Stimulated activated CD8-positive, alpha-beta memory T cell treated with anti-CD3 and anti-CD28 coated beads, Interleukin-15, amount 100 ng/mL, for 24 hours (primary cell): Measurements from ENCODE around the gene PPP4R3B.
"Not testable (repeated sequence)": the region's sequence is repeated elsewhere in the genome, so short reads cannot be mapped to it uniquely, and the experiment has no call there.

Experiments used
- DNase-seq: peaks from one replicate; pipeline ENCODE4 v3.0.0-alpha.2; 2020; ENCODE audit warnings: low read depth

The PPP4R3B gene

GRCh38 chr2:55595536-55595935 lies 21.9 kb downstream of the PPP4R3B start:
- DNase-seq, result no peak

- no peak for DNase-seq
Measured at GRCh38 chr2:55592130-55592529, 25.3 kb downstream of the PPP4R3B start.

GRCh38 chr2:55590810-55591440 lies 26.5 kb downstream of the PPP4R3B start:
- no peak for DNase-seq

GRCh38 chr2:55585451-55586080 lies 31.9 kb downstream of the PPP4R3B start:
- DNase-seq, result no peak

GRCh38 chr2:55581874-55582547 lies 35.4 kb downstream of the PPP4R3B start:
- no peak for DNase-seq

GRCh38 chr2:55581435-55581834 lies 36.0 kb downstream of the PPP4R3B start:
- no peak for DNase-seq

GRCh38 chr2:55569002-55569401 lies 48.4 kb downstream of the PPP4R3B start:
- not testable (repeated sequence) for DNase-seq

GRCh38 chr2:55567298-55567697 lies 50.1 kb downstream of the PPP4R3B start:
- DNase-seq, result no peak

GRCh38 chr2:55565613-55566012 lies 51.8 kb downstream of the PPP4R3B start:
- no peak for DNase-seq

- DNase-seq, result no peak
Measured at GRCh38 chr2:55560855-55561254, 56.6 kb downstream of the PPP4R3B start.

GRCh38 chr2:55556809-55557208 lies 60.6 kb downstream of the PPP4R3B start:
- DNase-seq, result no peak

GRCh38 chr2:55555977-55556376 lies 61.4 kb downstream of the PPP4R3B start:
- no peak for DNase-seq

GRCh38 chr2:55553321-55553720 lies 64.1 kb downstream of the PPP4R3B start:
- DNase-seq, result no peak

- no peak for DNase-seq
Measured at GRCh38 chr2:55550368-55551102, 66.9 kb downstream of the PPP4R3B start.

- not testable (repeated sequence) for DNase-seq
Measured at GRCh38 chr2:55547679-55548078, 69.7 kb downstream of the PPP4R3B start.

- DNase-seq, result no peak
Measured at GRCh38 chr2:55547001-55547400, 70.4 kb downstream of the PPP4R3B start.

GRCh38 chr2:55530539-55531081 lies 86.8 kb downstream of the PPP4R3B start:
- no peak for DNase-seq

- DNase-seq, result no peak
Measured at GRCh38 chr2:55526174-55526573, 91.2 kb downstream of the PPP4R3B start.

- no peak for DNase-seq
Measured at GRCh38 chr2:55524884-55525437, 92.5 kb downstream of the PPP4R3B start.

- DNase-seq, result no peak
Measured at GRCh38 chr2:55519938-55520885, 97.2 kb downstream of the PPP4R3B start.

GRCh38 chr2:55518841-55519165 lies 98.6 kb downstream of the PPP4R3B start:
- no peak for DNase-seq
